Measurements from ENCODE around the gene TFAP2D. TPM values are rescaled to one million over a fixed set of nuclear protein-coding genes. Genes with fewer than 3 reads are reported as not detected.

Gene TFAP2D
- not detected for total RNA-seq
- long read RNA-seq = 0 reads

- Histone ChIP-seq H3K36me3 (no peaks in the 10 kb centered on the region), H3K4me1 (no peaks in the 10 kb centered on the region), H3K9me3 (no peaks in the 10 kb centered on the region), H3K27ac (no peak within 1 kb of the TSS), H3K27me3 (peaks cover 74% of the 10 kb centered on the region), H3K4me3 (no peak within 1 kb of the TSS)
- ATAC-seq (no peak), DNase-seq (no peak)
- intact Hi-C loops (cut with DNase I) = no loop called here
- TF ChIP-seq CTCF (IDR thresholded peaks at IDR 0.05) = no peak
These were observed at the start of gene TFAP2D for GRCh38 chr6:50713226-50713625. TFAP2D (plus strand) TSS chr6:50713526; CDS start chr6:50714056, 530 bp downstream.

- TF ChIP-seq CTCF (IDR thresholded peaks at IDR 0.05) = no peak
- Histone ChIP-seq H3K9me3 (no peaks in the 10 kb centered on the region), H3K4me3 (no peak overlapping the region), H3K27me3 (no peaks in the 10 kb centered on the region), H3K27ac (no peak overlapping the region), H3K4me1 (no peaks in the 10 kb centered on the region), H3K36me3 (no peaks in the 10 kb centered on the region)
- intact Hi-C loops (cut with DNase I) = no loop called here
- ATAC-seq = no peak
- no peak for DNase-seq
These were observed 49.5 kb upstream of the TFAP2D start for GRCh38 chr6:50663806-50664205.

- no peaks in the 10 kb centered on the region for H3K27me3 ChIP-seq
- intact Hi-C loops (cut with DNase I) = no loop called here
- H3K36me3 ChIP-seq = no peaks in the 10 kb centered on the region
- no peaks in the 10 kb centered on the region for H3K9me3 ChIP-seq
- no peak for ATAC-seq
- H3K4me3 ChIP-seq = no peak overlapping the region
- H3K4me1 ChIP-seq = no peaks in the 10 kb centered on the region
- no peak for DNase-seq
- TF ChIP-seq CTCF (IDR thresholded peaks at IDR 0.05) = no peak
- no peak overlapping the region for H3K27ac ChIP-seq
These were observed 47.2 kb upstream of the TFAP2D start for GRCh38 chr6:50666089-50666488.

- ATAC-seq = no peak
- no peak for TF ChIP-seq CTCF (IDR thresholded peaks at IDR 0.05)
- Histone ChIP-seq H3K4me3 (no peak overlapping the region), H3K9me3 (no peaks in the 10 kb centered on the region), H3K27me3 (no peaks in the 10 kb centered on the region), H3K36me3 (no peaks in the 10 kb centered on the region), H3K4me1 (no peaks in the 10 kb centered on the region), H3K27ac (no peak overlapping the region)
- intact Hi-C loops (cut with DNase I) = no loop called here
- DNase-seq = no peak
These were observed 32.0 kb upstream of the TFAP2D start for GRCh38 chr6:50681213-50681824.

- ATAC-seq (no peak), DNase-seq (no peak)
- Histone ChIP-seq H3K36me3 (no peaks in the 10 kb centered on the region), H3K27ac (no peak overlapping the region), H3K4me1 (no peaks in the 10 kb centered on the region), H3K4me3 (no peak overlapping the region), H3K27me3 (no peaks in the 10 kb centered on the region), H3K9me3 (no peaks in the 10 kb centered on the region)
- no peak for TF ChIP-seq CTCF (IDR thresholded peaks at IDR 0.05)
- intact Hi-C loops (cut with DNase I) = no loop called here
These were observed 24.1 kb upstream of the TFAP2D start for GRCh38 chr6:50689210-50689609.

Measured in upper lobe of right lung (tissue), 1 donor.